H1 (cell line): Measurements from ENCODE around the gene DYNLL1. TPM values are rescaled to one million over a fixed set of nuclear protein-coding genes. Genes with fewer than 3 reads are reported as not detected.

ENCODE experiments used
- BACH1 ChIP-seq: IDR thresholded peaks from 2 replicates; pipeline ENCODE4 v1.6.1; 2012; ENCODE audit warnings: low read length, improper control_type of control experiment
- BCL11A ChIP-seq, 2 experiments: IDR thresholded peaks; one replicate each; pipeline ENCODE4 v1.6.1; 2011; ENCODE audit warnings: low read depth in 2 of 2, low read length in 2 of 2, mild to moderate bottlenecking in 2 of 2
- CBX5 ChIP-seq: fragments of 300-800, 300-1000 bp; sonication (generic); IDR thresholded peaks from 2 replicates; pipeline ENCODE4 v1.7.1; 2016; ENCODE audit warnings: antibody characterized with exemption, low read length, low read depth
- CHD1 ChIP-seq: IDR thresholded peaks from 2 replicates; pipeline ENCODE4 v1.6.1; 2012; ENCODE audit warnings: low read depth, low read length, improper control_type of control experiment
- EZH2 ChIP-seq: fragments of 200-600 bp; sonication (generic); IDR thresholded peaks from 2 replicates; pipeline ENCODE4 v1.7.1; 2012; ENCODE audit warnings: low read depth, mild to moderate bottlenecking, moderate library complexity, low read length, inconsistent platforms; ENCODE audit not compliant: severe bottlenecking
- FOSL1 ChIP-seq: IDR thresholded peaks from 2 replicates; pipeline ENCODE4 v1.6.1; 2011; ENCODE audit warnings: mild to moderate bottlenecking, low read depth, low read length, moderate library complexity; ENCODE audit not compliant: insufficient read depth
- GABPA ChIP-seq: IDR thresholded peaks from 2 replicates; pipeline ENCODE4 v1.6.1; 2011; ENCODE audit warnings: mild to moderate bottlenecking, low read length, moderate library complexity, borderline replicate concordance; ENCODE audit not compliant: insufficient read depth
- GTF2F1 ChIP-seq: IDR thresholded peaks from 2 replicates; pipeline ENCODE4 v1.6.1; 2012; ENCODE audit warnings: low read depth, low read length, improper control_type of control experiment, borderline replicate concordance
- KDM4A ChIP-seq: IDR thresholded peaks from one replicate; pipeline ENCODE4 v1.7.1; 2012; ENCODE audit warnings: low read depth, mild to moderate bottlenecking, moderate library complexity, low read length, inconsistent platforms; ENCODE audit not compliant: severe bottlenecking
- MAFK ChIP-seq: IDR thresholded peaks from 2 replicates; pipeline ENCODE4 v1.6.1; 2012; ENCODE audit warnings: low read depth, mild to moderate bottlenecking, improper control_type of control experiment, low read length
- NANOG ChIP-seq: IDR thresholded peaks from 2 replicates; pipeline ENCODE4 v1.6.1; 2011; ENCODE audit warnings: low read length, low read depth, mild to moderate bottlenecking, inconsistent platforms; ENCODE audit not compliant: insufficient read depth, poor library complexity, severe bottlenecking
- PHF8 ChIP-seq: fragments of 200-600 bp; sonication (generic); conservative IDR thresholded peaks from 2 replicates; pipeline ENCODE4 v1.7.1; 2012; ENCODE audit warnings: low read depth, mild to moderate bottlenecking, inconsistent platforms, low read length, moderate library complexity
- POLR2AphosphoS5 ChIP-seq: IDR thresholded peaks from 2 replicates; pipeline ENCODE4 v1.6.1; 2011; ENCODE audit warnings: low read depth, low read length
- RXRA ChIP-seq: IDR thresholded peaks from 2 replicates; pipeline ENCODE4 v1.6.1; 2011; ENCODE audit warnings: low read depth, mild to moderate bottlenecking, low read length, moderate library complexity; ENCODE audit not compliant: insufficient read depth
- SAP30 ChIP-seq: fragments of 300-600 bp; sonication (generic); IDR thresholded peaks from 2 replicates; pipeline ENCODE4 v1.7.1; 2012; ENCODE audit warnings: low read length, moderate library complexity, mild to moderate bottlenecking, inconsistent platforms; ENCODE audit not compliant: insufficient read depth, insufficient replicate concordance
- SIN3A ChIP-seq, 2 experiments: IDR thresholded peaks in 1 of 2; conservative IDR thresholded peaks in 1 of 2; 2 replicates each; pipeline ENCODE4 v1.6.1; 2011 to 2012; ENCODE audit warnings: low read length in 2 of 2, improper control_type of control experiment in 1 of 2, low read depth in 1 of 2, mild to moderate bottlenecking in 1 of 2
- SIRT6 ChIP-seq: IDR thresholded peaks from one replicate; pipeline ENCODE4 v1.7.1; 2012; ENCODE audit warnings: low read length, inconsistent platforms
- SUZ12 ChIP-seq: fragments of 200-600 bp; sonication (generic); IDR thresholded peaks from 2 replicates; pipeline ENCODE4 v1.6.1; 2012; ENCODE audit warnings: mild to moderate bottlenecking, inconsistent platforms, low read length, moderate library complexity, mixed read lengths
- TAF1 ChIP-seq: IDR thresholded peaks from 2 replicates; pipeline ENCODE4 v1.6.1; 2011; ENCODE audit warnings: mild to moderate bottlenecking, low read depth, low read length
- TAF7 ChIP-seq: optimal IDR thresholded peaks from 2 replicates; pipeline ENCODE3; 2011; ENCODE audit warnings: low read depth, mild to moderate bottlenecking, inconsistent platforms, low read length, moderate library complexity, borderline replicate concordance
- USF2 ChIP-seq: IDR thresholded peaks from 2 replicates; pipeline ENCODE4 v1.6.1; 2011; ENCODE audit warnings: low read length, improper control_type of control experiment
- polyA plus RNA-seq, 7 experiments: library from polyadenylated mRNA; depleted of rRNA in 3 of 7; stranded (reverse) in 5 of 7; unstranded in 2 of 7; fragments of >200 nt in 5 of 7; fragments of 200-250 nt in 2 of 7; gene quantifications; 1 replicate in 5 of 7; 2 replicates in 1 of 7; 4 replicates in 1 of 7; pipeline versions ENCODE4 v1.2.1 to v1.2.3, GENCODE V29; 2011 to 2013; ENCODE audit warnings: missing spikeins in 2 of 7, mixed read lengths in 2 of 7
- total RNA-seq: library from RNA; stranded (reverse); fragmentation: NEBNext Ultra II Directional; extraction: Animal tissue kit (Norgen Biotek cat#: 25700); gene quantifications from 2 replicates; pipeline ENCODE4 v1.2.1, GENCODE V29; 2021
- TF ChIP-seq, protein P1 (sequence below): IDR thresholded peaks from 2 replicates; pipeline ENCODE4 v1.6.1; 2012; ENCODE audit warnings: inconsistent platforms

Gene DYNLL1
- total and polyA plus RNA-seq, 2 of the 8 experiments (the other 6 are each of a cell fraction or from before 2014, with no cell fraction given), result 423 to 488 TPM

GRCh38 chr12:120528861-120529525 is 33.1 kb downstream of the DYNLL1 start, which contains the start of gene COQ5 (continued):
- TF ChIP-seq GABPA (no peak), PHF8 (peak; percentile 92), BCL11A (IDR thresholded peaks at IDR 0.05; ENCODE audit: low read depth in 2 of 2, low read length in 2 of 2) (no peak), SIN3A (conservative IDR thresholded peaks at IDR 0.05 in 1 of 2, IDR thresholded peaks at IDR 0.05 in 1 of 2; ENCODE audit: low read depth in 1 of 2, low read length in 2 of 2) (peak in 1 of 2 experiments; percentile 79; a peak in 1 of 4 replicates), NANOG (peak; percentile 17), KDM4A (peak; percentile 42), SIRT6 (no peak), EZH2 (no peak), RXRA (no peak), FOSL1 (no peak), TAF1 (peak; percentile 98), USF2 (no peak), BACH1 (no peak), CHD1 (no peak), CBX5 (no peak), SAP30 (no peak), GTF2F1 (no peak), MAFK (no peak), SUZ12 (no peak), POLR2AphosphoS5 (peak; percentile 93), TAF7 (peak; percentile 93)
- TF ChIP-seq, protein P1, sequence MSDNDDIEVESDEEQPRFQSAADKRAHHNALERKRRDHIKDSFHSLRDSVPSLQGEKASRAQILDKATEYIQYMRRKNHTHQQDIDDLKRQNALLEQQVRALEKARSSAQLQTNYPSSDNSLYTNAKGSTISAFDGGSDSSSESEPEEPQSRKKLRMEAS, result peak; percentile 34; the same call in 1 of the 2 replicates
